ENCODE results near the gene SSPN. TPM values are rescaled to one million over a fixed set of nuclear protein-coding genes. Genes with fewer than 3 reads are reported as not detected.

Gene SSPN
- total RNA-seq, 4 donors from 2014 or later, result 4.5 to 19.0 (median 11.8) TPM

GRCh38 chr12:26280869-26281268 is 85.5 kb downstream of the SSPN start:
- Histone ChIP-seq H3K4me3 (no peak overlapping the region), H3K4me1 (peaks cover 8% of the 10 kb centered on the region), H3K27me3 (no peaks in the 10 kb centered on the region), H3K9me3 (no peaks in the 10 kb centered on the region), H3K36me3 (no peaks in the 10 kb centered on the region), H3K27ac (no peak overlapping the region)
- no peak for DNase-seq (ENCODE audit: low spot score in 2 of 2)
- WGBS, result 95% methylated on average over 3 of the region's 3 CpGs
- no peak for TF ChIP-seq POLR2AphosphoS5 (IDR thresholded peaks at IDR 0.05)
- no peak for TF ChIP-seq EP300 (IDR thresholded peaks at IDR 0.05)
- no peak for TF ChIP-seq POLR2A (IDR thresholded peaks at IDR 0.05)
- TF ChIP-seq, protein P1, sequence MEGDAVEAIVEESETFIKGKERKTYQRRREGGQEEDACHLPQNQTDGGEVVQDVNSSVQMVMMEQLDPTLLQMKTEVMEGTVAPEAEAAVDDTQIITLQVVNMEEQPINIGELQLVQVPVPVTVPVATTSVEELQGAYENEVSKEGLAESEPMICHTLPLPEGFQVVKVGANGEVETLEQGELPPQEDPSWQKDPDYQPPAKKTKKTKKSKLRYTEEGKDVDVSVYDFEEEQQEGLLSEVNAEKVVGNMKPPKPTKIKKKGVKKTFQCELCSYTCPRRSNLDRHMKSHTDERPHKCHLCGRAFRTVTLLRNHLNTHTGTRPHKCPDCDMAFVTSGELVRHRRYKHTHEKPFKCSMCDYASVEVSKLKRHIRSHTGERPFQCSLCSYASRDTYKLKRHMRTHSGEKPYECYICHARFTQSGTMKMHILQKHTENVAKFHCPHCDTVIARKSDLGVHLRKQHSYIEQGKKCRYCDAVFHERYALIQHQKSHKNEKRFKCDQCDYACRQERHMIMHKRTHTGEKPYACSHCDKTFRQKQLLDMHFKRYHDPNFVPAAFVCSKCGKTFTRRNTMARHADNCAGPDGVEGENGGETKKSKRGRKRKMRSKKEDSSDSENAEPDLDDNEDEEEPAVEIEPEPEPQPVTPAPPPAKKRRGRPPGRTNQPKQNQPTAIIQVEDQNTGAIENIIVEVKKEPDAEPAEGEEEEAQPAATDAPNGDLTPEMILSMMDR (IDR thresholded peaks at IDR 0.05), result no peak

DNA sequence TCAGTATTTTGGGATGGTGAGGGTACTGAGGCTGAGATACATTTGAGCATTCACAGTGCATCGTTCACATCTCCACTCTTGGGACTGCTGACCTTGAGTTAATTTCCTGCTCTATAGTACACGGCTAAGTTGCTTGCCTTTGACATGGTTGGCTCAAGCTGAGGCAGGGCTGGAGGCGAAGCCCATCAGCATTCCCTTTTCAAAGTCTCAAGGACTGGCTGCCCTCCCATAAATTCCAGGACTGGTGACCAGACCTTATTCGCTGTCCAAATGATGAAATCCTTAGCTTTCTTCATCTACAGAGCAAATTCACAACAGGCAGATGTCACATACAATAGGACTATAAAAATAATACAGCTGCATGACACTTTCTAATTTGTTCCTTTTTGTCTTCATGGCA is 85.9 kb downstream of the SSPN start:
- Histone ChIP-seq H3K4me1 (peaks cover 7% of the 10 kb centered on the region), H3K36me3 (no peaks in the 10 kb centered on the region), H3K9me3 (no peaks in the 10 kb centered on the region), H3K27me3 (no peaks in the 10 kb centered on the region), H3K4me3 (no peak overlapping the region), H3K27ac (no peak overlapping the region)
- DNase-seq (ENCODE audit: low spot score in 2 of 2), result no peak
- WGBS, result 50% methylated on average over 4 of the region's 4 CpGs
- TF ChIP-seq, protein P1 (IDR thresholded peaks at IDR 0.05), result no peak
- TF ChIP-seq POLR2A (IDR thresholded peaks at IDR 0.05) (no peak), EP300 (IDR thresholded peaks at IDR 0.05) (no peak), POLR2AphosphoS5 (IDR thresholded peaks at IDR 0.05) (no peak)

GRCh38 chr12:26282339-26282940 is 87.1 kb downstream of the SSPN start:
- H3K4me3 ChIP-seq, result no peak overlapping the region
- H3K36me3 ChIP-seq, result no peaks in the 10 kb centered on the region
- no peak for TF ChIP-seq POLR2AphosphoS5 (IDR thresholded peaks at IDR 0.05)
- TF ChIP-seq, protein P1 (IDR thresholded peaks at IDR 0.05), result no peak
- no peak for TF ChIP-seq EP300 (IDR thresholded peaks at IDR 0.05)
- TF ChIP-seq POLR2A (IDR thresholded peaks at IDR 0.05), result no peak
- 86% methylated on average over 4 of the region's 4 CpGs for whole genome bisulfite sequencing
- peaks cover 9% of the 10 kb centered on the region for H3K4me1 ChIP-seq
- no peaks in the 10 kb centered on the region for H3K27me3 ChIP-seq
- no peaks in the 10 kb centered on the region for H3K9me3 ChIP-seq
- DNase-seq (ENCODE audit: low spot score in 2 of 2), result no peak
- H3K27ac ChIP-seq, result no peak overlapping the region

GRCh38 chr12:26283046-26283445 is 87.7 kb downstream of the SSPN start:
- Histone ChIP-seq H3K4me1 (peaks cover 13% of the 10 kb centered on the region), H3K27ac (no peak overlapping the region), H3K36me3 (no peaks in the 10 kb centered on the region), H3K9me3 (no peaks in the 10 kb centered on the region), H3K4me3 (no peak overlapping the region), H3K27me3 (no peaks in the 10 kb centered on the region)
- TF ChIP-seq POLR2AphosphoS5 (IDR thresholded peaks at IDR 0.05) (no peak), POLR2A (IDR thresholded peaks at IDR 0.05) (no peak), EP300 (IDR thresholded peaks at IDR 0.05) (no peak)
- TF ChIP-seq, protein P1 (IDR thresholded peaks at IDR 0.05), result no peak
- DNase-seq (ENCODE audit: low spot score in 2 of 2), result no peak
- 78% methylated on average over 1 of the region's 1 CpG for WGBS

GRCh38 chr12:26283617-26284016 is 88.2 kb downstream of the SSPN start:
- whole genome bisulfite sequencing, result 88% methylated on average over 2 of the region's 2 CpGs
- Histone ChIP-seq H3K27ac (no peak overlapping the region), H3K27me3 (no peaks in the 10 kb centered on the region), H3K4me1 (peaks cover 15% of the 10 kb centered on the region), H3K4me3 (no peak overlapping the region), H3K36me3 (no peaks in the 10 kb centered on the region), H3K9me3 (no peaks in the 10 kb centered on the region)
- TF ChIP-seq POLR2AphosphoS5 (IDR thresholded peaks at IDR 0.05), result no peak
- TF ChIP-seq, protein P1 (IDR thresholded peaks at IDR 0.05), result no peak
- DNase-seq (ENCODE audit: low spot score in 2 of 2), result no peak
